CD4-positive, alpha-beta T cell treated with Interleukin-2 at 100 ng/mL for 4 hours (primary cell): ENCODE data around the gene ITIH1.

Source experiments
- DNase-seq: peaks from one replicate; pipeline ENCODE4 v3.0.0-alpha.2; 2020; ENCODE audit warnings: low spot score

ITIH1 gene

DNA sequence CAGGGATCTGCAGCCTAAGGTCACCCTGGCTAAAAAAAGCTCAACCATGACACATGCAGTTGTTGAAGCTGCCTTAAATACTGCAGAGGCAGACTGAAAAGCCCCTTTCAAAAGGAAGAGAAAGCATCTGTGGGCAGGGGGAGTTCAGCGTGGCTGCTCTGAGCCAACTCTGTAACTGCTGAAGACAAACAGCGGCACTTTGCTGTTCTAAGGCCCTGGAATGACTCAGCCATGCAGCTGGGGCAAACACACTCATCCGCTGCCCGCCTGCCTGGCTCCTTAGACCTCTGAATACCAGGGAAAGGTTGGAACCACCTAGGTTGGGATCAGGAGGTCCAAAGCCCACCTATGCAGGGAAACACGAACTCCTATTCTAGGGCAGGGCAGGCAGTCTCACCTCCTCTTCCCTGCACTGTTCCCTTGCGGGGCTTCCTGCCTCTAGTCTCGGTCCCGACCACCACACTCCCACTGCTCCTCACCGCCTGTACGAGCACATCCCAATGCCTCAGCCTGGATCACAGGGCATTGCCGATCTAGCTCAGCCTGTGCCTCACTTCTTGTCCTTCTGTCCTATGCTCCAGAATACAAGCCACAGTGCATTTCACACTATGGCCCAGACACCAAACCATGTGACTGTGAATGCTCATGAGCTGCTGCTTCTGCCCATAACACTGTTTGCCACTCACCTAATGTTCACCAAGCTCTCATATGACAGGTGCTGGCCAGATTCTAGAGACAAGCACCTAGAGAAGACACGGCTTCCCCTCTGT, 64.0 kb downstream of the ITIH1 start:
- DNase-seq = no peak
